Astrocyte of the spinal cord (primary cell): Measurements from ENCODE around the gene ABCA8.
A peak's percentile ranks its signal among the peaks of the same experiment; 100 is the strongest.
"Not testable (repeated sequence)": the region's sequence is repeated elsewhere in the genome, so short reads cannot be mapped to it uniquely, and the experiment has no call there.

Source experiments
- DNase-seq: peaks from one replicate; pipeline ENCODE4 v3.0.0; 2011; ENCODE audit warnings: low read depth, low spot score
- H3K4me3 ChIP-seq: 2 replicates; pipeline ENCODE4 v1.5.1; 2011; ENCODE audit warnings: low read depth, mild to moderate bottlenecking, low read length, moderate library complexity
- in situ Hi-C: cut with HindIII; loops from 2 replicates; pipeline ENCODE4 v1.10.0; 2017; ENCODE audit warnings: low sequenced_read_pairs
- TF ChIP-seq, protein P1 (sequence below): IDR thresholded peaks from 2 replicates; pipeline ENCODE4 v1.5.1; 2012; ENCODE audit warnings: low read depth, mild to moderate bottlenecking, low read length, inconsistent platforms

Gene ABCA8

DNA sequence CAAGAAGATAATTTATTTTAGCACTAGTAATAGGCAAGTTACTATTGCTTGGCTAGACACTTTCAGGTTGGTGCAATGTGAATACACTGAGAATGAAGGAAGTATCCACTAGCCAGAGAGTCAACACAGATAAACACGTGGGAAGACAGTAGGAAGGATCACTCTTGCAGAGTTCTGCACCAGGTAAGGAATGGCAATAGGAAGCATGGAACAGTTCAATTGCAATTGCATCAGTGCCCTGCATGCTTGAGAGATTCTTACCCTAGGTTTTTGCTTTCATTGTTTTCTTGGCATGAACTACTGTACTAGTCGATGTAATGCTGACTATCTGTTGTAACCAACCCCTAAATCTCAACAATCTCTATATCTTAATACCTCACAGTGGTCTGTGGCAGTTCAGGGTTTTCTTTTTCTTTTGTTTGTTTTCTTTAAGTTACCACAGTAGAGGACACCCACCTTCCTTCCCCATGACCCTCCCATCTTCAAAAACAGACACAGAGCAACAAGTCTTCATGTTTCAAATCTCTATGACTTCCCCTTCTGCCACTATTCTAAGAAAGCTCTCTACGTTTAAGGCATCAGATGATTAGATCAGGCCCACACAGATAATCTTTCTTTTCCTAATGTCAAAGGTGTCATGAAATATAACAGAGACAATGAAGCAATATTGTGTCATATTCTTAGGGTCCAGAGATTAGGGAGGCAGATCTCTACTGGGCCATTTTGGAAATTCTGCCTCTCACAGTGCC lies 18.1 kb upstream of the ABCA8 start:
- TF ChIP-seq, protein P1, sequence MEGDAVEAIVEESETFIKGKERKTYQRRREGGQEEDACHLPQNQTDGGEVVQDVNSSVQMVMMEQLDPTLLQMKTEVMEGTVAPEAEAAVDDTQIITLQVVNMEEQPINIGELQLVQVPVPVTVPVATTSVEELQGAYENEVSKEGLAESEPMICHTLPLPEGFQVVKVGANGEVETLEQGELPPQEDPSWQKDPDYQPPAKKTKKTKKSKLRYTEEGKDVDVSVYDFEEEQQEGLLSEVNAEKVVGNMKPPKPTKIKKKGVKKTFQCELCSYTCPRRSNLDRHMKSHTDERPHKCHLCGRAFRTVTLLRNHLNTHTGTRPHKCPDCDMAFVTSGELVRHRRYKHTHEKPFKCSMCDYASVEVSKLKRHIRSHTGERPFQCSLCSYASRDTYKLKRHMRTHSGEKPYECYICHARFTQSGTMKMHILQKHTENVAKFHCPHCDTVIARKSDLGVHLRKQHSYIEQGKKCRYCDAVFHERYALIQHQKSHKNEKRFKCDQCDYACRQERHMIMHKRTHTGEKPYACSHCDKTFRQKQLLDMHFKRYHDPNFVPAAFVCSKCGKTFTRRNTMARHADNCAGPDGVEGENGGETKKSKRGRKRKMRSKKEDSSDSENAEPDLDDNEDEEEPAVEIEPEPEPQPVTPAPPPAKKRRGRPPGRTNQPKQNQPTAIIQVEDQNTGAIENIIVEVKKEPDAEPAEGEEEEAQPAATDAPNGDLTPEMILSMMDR = no peak
- peak; percentile 49 for DNase-seq
- in situ Hi-C loops = no loop called here
- H3K4me3 ChIP-seq = no peak overlapping the region

DNA sequence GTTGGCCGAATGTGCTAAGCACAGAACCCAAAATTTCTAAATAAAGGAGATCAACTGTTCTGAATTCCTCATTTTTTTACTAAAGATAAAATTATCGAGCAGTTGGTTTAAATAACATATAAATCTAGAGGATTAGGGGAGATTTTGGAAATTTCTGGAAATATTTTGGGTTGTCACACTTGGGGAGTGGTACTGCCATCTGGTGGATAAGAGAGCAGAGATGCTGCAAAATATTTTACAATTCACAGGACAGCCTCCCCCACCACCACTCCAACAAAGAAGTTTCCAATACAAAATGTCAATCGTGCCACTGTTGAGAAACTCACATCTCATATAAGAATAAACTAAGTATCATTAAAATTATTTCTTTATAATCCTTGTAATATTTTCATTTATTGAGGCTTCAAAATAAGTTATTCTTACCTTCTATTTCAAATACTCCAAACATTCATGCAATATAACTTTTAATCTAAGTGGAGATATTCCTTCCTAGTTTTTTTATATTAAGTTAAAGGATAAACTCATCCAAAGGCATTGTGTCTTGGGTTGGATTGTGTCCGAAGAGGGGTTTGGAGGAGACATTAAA lies 17.0 kb upstream of the ABCA8 start:
- DNase-seq = peak; percentile 37
- in situ Hi-C loops = no loop called here
- TF ChIP-seq, protein P1 = peak; percentile 73
- H3K4me3 ChIP-seq = no peak overlapping the region

- in situ Hi-C loops = no loop called here
- no peak overlapping the region for H3K4me3 ChIP-seq
- TF ChIP-seq, protein P1 = no peak
- DNase-seq = no peak
These were observed 13.9 kb upstream of the ABCA8 start for GRCh38 chr17:68969101-68969500.

DNA sequence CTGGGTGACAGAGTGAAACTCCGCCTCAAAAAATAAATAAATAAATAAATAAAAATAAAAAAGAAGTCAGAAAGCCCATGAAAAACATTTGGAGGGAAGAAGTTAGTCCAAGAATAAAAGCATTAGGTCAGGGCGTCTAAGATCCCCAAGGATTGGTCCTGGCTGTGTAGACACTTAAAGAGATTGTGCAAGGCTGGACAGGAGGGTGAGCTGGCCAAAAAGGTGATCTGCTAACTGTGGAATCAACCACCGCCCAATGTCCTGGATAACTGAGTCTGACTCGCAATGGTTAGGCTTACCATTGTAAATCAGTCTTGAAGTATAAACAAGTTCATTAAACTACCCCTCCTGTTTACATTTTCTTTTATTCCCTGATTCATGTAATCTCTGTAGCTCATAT lies 8.8 kb upstream of the ABCA8 start:
- DNase-seq = no peak
- TF ChIP-seq, protein P1 = no peak
- in situ Hi-C loops = no loop called here
- no peak overlapping the region for H3K4me3 ChIP-seq

- TF ChIP-seq, protein P1 = no peak
- no peak for DNase-seq
- in situ Hi-C loops = no loop called here
- no peak overlapping the region for H3K4me3 ChIP-seq
These were observed 6.2 kb upstream of the ABCA8 start for GRCh38 chr17:68961214-68961882.

- DNase-seq, in situ Hi-C loops, H3K4me3 ChIP-seq: not testable (repeated sequence)
These were observed 3.9 kb upstream of the ABCA8 start for GRCh38 chr17:68959117-68959516.

DNA sequence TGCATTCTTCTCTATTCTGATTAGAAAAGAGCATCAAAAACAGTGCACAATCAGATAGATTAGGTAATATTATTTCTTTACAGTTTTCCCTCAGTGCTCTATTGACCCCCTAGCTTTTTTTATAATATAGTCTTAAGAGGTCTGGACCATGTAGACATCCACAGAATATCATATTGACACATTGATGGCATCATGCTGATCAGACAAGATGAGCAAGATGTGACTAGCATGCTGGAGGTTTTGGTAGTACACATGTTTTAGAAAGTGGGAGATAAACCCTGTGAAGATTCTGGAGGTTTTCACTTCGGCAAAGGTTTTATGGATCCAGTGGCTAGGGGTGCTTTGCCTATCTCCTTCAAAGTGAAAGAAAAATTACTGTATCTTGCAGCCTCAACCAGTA lies 2.8 kb upstream of the ABCA8 start:
- TF ChIP-seq, protein P1 = no peak
- in situ Hi-C loops = no loop called here
- no peak overlapping the region for H3K4me3 ChIP-seq
- no peak for DNase-seq
